Kidney (tissue), 14 donors: ENCODE results near the gene DIPK2A. TPM values are rescaled to one million over a fixed set of nuclear protein-coding genes. Genes with fewer than 3 reads are reported as not detected.
A peak's percentile ranks its signal among the peaks of the same experiment; 100 is the strongest.

Source experiments
- DNase-seq, 5 donors: peaks; one replicate each; pipeline ENCODE4 v3.0.0-alpha.2; 2013 to 2020
- FAIRE-seq: peaks from 2 replicates; lab custom pipeline; 2012; peaks lifted over from hg19 to GRCh38; lab: Jason Lieb, UNC
- H3K27ac ChIP-seq, 2 donors: one replicate each; pipeline ENCODE4 v1.7.0; 2013; ENCODE audit warnings: low read depth in 2 of 2, low read length in 2 of 2, inconsistent platforms in 1 of 2
- H3K27me3 ChIP-seq: one replicate; pipeline ENCODE4 v1.7.1; 2013; ENCODE audit warnings: low read length, inconsistent platforms; ENCODE audit not compliant: control insufficient read depth, insufficient read depth
- H3K36me3 ChIP-seq, 3 donors: one replicate each; pipeline versions ENCODE4 v1.7.0 to v1.7.1; 2013; ENCODE audit warnings: low read length in 3 of 3, control low read depth in 1 of 3, inconsistent platforms in 1 of 3; ENCODE audit not compliant: insufficient read depth in 3 of 3, control insufficient read depth in 2 of 3
- H3K4me1 ChIP-seq, 3 donors: one replicate each; pipeline versions ENCODE4 v1.7.0 to v1.7.1; 2013; ENCODE audit warnings: low read length in 3 of 3, inconsistent platforms in 1 of 3, low read depth in 1 of 3; ENCODE audit not compliant: control insufficient read depth in 2 of 3, insufficient read depth in 2 of 3
- H3K4me3 ChIP-seq, 3 donors: one replicate each; pipeline versions ENCODE4 v1.7.0 to v1.8.1; 2013; ENCODE audit warnings: low read length in 3 of 3, control low read depth in 1 of 3, inconsistent platforms in 1 of 3
- H3K9ac ChIP-seq, 3 donors: one replicate each; pipeline versions ENCODE4 v1.7.0 to v1.7.1; 2013; ENCODE audit warnings: low read length in 3 of 3, control low read depth in 1 of 3, inconsistent platforms in 1 of 3
- H3K9me3 ChIP-seq, 3 donors: one replicate each; pipeline versions ENCODE4 v1.7.0 to v1.7.1; 2013; ENCODE audit warnings: low read length in 3 of 3, control low read depth in 1 of 3, inconsistent platforms in 1 of 3; ENCODE audit not compliant: control insufficient read depth in 2 of 3, insufficient read depth in 1 of 3
- intact Hi-C: fragments of 100-400 bp; cut with DNase I; formaldehyde crosslinking; loops from one replicate; pipeline ENCODE4 v1.11.1; 2022
- polyA plus RNA-seq: library from polyadenylated mRNA; stranded (reverse); fragments of 350-450 nt; fragmentation: Illumina TruSeq; extraction: RNeasy Lipid Tissue Mini Kit (QIAGEN cat#74804); gene quantifications from one replicate; pipeline ENCODE4 v1.2.3, GENCODE V29; 2014; ENCODE audit warnings: low read depth, low replicate concordance; ENCODE audit not compliant: insufficient read depth
- total RNA-seq: library from RNA; stranded (reverse); fragmentation: NEBNext Ultra II Directional; extraction: Animal tissue kit (Norgen Biotek cat#: 25700); gene quantifications from one replicate; pipeline ENCODE4 v1.2.1, GENCODE V29; 2021
- TF ChIP-seq, protein P1 (sequence below): IDR thresholded peaks from 3 replicates; pipeline ENCODE4 v1.5.1; 2012; ENCODE audit warnings: mild to moderate bottlenecking, moderate library complexity, borderline replicate concordance; ENCODE audit not compliant: insufficient read depth; ENCODE audit errors: extremely low read depth
- donor health status: control.
- donor health status: control.
- donor health status: control.
- donor health status: control.
- donor health status: control.
- donor health status: DM: yes; HTN: yes; CAD: no.
- donor health status: Normal renal cell carcinoma (clear cell type).

DIPK2A gene
- total and polyA plus RNA-seq, 2 donors from 2014 or later = 4.9 to 15.5 TPM

DNA sequence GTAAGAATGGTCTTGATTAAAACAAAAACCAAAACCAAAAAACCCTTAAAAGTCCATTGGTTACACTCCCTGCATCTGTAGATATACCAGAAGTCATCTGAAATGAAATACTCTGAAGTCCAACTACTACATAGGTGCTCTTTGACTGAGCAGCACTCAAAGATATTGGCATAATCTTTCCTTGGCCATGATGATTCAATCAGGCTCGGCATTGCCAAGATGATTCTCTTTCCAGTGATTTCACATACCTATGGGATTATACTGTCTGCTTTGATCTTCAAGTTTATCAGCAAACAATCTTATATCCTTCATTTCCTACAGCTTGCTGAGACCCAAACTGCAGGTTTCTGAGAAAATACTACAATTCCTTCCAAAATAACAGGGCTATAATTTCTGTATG is 35.9 kb upstream of the DIPK2A start:
- Histone ChIP-seq H3K36me3 (no peaks in the 10 kb centered on the region), H3K27ac (no peak overlapping the region), H3K9me3 (no peaks in the 10 kb centered on the region), H3K27me3 (no peaks in the 10 kb centered on the region), H3K9ac (no peak overlapping the region), H3K4me3 (no peak overlapping the region), H3K4me1 (no peaks in the 10 kb centered on the region)
- DNase-seq (no peak), FAIRE-seq (no peak)
- intact Hi-C loops = no loop called here
- TF ChIP-seq, protein P1, sequence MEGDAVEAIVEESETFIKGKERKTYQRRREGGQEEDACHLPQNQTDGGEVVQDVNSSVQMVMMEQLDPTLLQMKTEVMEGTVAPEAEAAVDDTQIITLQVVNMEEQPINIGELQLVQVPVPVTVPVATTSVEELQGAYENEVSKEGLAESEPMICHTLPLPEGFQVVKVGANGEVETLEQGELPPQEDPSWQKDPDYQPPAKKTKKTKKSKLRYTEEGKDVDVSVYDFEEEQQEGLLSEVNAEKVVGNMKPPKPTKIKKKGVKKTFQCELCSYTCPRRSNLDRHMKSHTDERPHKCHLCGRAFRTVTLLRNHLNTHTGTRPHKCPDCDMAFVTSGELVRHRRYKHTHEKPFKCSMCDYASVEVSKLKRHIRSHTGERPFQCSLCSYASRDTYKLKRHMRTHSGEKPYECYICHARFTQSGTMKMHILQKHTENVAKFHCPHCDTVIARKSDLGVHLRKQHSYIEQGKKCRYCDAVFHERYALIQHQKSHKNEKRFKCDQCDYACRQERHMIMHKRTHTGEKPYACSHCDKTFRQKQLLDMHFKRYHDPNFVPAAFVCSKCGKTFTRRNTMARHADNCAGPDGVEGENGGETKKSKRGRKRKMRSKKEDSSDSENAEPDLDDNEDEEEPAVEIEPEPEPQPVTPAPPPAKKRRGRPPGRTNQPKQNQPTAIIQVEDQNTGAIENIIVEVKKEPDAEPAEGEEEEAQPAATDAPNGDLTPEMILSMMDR = no peak

GRCh38 chr3:143950810-143951209 is 20.8 kb upstream of the DIPK2A start:
- Histone ChIP-seq H3K36me3 (no peaks in the 10 kb centered on the region), H3K27ac (no peak overlapping the region), H3K9ac (no peak overlapping the region), H3K27me3 (no peaks in the 10 kb centered on the region), H3K9me3 (no peaks in the 10 kb centered on the region), H3K4me3 (no peak overlapping the region), H3K4me1 (no peaks in the 10 kb centered on the region)
- intact Hi-C loops = loop anchor here (10.0 kb wide), 1 partner anchor 176 kb away; no protein-coding TSS in a partner anchor
- no peak for FAIRE-seq
- no peak for DNase-seq
- TF ChIP-seq, protein P1 = no peak

DNA sequence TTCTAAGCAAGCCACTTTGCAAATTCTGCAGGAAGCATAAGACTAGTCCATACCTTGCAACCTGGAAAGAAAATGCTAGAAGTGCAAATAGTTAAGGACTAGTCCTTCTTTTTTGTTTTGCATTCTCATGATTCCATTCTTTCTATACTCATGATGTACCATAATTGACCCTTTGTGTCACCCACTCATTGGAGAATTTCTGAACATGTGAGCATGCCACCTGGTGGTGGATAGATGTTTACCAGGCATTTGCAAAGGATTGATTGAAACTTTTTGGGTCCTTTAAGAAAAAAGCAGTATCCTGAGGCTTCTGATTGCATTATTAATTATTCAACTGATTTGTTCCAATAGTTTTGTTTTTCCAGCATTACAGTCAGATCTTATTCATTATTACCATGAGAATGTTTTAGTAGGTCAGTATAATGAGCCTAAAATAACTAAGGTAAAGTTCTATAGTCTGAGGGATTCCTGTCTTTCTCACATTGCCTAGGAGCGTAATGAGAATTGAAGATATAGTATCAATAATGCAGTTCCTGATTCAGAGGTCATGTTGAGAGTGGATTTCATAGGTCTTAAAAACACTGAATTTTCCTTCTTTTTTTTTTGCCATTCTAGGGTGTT is 20.2 kb upstream of the DIPK2A start:
- intact Hi-C loops = loop anchor here (10.0 kb wide), 1 partner anchor 177 kb away; no protein-coding TSS in a partner anchor
- Histone ChIP-seq H3K36me3 (no peaks in the 10 kb centered on the region), H3K27ac (no peak overlapping the region), H3K9me3 (no peaks in the 10 kb centered on the region), H3K27me3 (no peaks in the 10 kb centered on the region), H3K4me1 (no peaks in the 10 kb centered on the region), H3K9ac (no peak overlapping the region), H3K4me3 (no peak overlapping the region)
- peak in 2 of 5 donors; percentile 5 to 31 for DNase-seq
- TF ChIP-seq, protein P1 = peak; percentile 56
- FAIRE-seq = no peak
